NCI-H2107 (cell line): Measurements from ENCODE around the gene DNAJC5G.

Source experiments
- DNase-seq: peaks from one replicate; lab custom pipeline; 2025; lab: John Stamatoyannopoulos, UW

DNAJC5G gene, protein sequence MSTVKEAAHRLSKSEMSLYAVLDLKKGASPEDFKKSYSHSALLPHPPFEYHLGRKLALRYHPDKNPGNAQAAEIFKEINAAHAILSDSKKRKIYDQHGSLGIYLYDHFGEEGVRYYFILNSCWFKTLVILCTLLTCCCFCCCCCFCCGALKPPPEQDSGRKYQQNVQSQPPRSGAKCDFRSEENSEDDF

DNA sequence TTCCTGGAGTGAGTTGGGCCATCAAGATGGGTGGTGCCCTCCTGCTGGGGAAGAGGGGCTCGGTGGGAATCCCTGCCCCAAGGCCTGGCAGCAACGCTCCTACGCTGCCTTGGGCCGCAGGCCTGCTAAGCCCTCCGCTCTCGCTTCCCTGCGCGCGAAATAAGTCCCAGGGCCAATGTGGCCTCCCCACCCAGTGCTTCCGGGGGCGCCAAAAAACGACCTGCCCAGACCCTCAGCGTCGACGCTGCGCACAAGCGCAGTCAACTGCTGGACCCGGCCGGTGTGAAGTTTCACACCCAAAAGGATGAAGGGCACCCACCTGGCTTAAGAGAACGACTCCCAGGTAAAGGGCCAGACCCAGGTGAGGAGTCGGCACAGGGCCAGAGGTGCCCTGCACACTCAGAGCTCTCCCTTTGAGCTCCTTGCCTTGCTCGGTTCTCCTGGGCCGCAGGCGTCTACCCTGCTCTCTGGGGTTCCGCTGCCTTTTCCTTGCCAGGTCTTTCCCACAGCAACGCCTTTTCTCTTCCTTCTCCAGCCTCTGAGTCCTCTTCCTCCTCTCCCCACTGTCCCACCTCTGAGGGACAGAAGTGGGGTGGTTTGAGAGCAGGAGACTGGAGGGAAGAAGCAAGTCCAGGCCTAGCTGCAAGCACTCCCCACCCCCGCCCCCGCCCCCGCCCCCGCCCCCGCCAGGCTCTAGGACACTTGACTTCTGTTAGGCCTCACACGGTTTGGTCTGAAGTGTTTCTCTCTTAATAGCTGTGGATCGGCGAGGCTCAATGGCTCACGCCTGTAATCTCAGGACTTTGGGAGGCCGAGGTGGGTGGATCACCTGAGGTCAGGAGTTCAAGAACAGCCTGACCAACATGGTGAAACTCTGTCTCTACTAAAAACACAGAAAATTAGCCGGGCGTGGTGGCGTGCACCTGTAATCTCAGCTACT, at the start of gene DNAJC5G:
DNAJC5G (plus strand) TSS at position 223 of the 940 bp plus-strand sequence. CDS start 1,296 bp downstream, outside the sequence.
- no peak for DNase-seq

GRCh38 chr2:27225526-27225925, 49.7 kb upstream of the DNAJC5G start:
- DNase-seq, result no peak

- no peak for DNase-seq
Measured at GRCh38 chr2:27227501-27227900, 47.7 kb upstream of the DNAJC5G start.

- DNase-seq, result no peak
Measured at GRCh38 chr2:27231921-27232320, 43.3 kb upstream of the DNAJC5G start.

DNA sequence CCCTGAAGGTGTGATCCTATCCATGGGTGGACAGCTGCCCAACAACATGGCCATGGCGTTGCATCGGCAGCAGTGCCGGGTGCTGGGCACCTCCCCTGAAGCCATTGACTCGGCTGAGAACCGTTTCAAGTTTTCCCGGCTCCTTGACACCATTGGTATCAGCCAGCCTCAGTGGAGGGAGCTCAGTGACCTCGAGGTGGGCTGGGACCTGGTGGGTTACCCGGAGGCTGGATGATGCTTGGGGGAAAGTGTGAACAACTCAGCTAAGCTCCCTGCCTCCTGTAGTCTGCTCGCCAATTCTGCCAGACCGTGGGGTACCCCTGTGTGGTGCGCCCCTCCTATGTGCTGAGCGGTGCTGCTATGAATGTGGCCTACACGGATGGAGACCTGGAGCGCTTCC, 41.9 kb upstream of the DNAJC5G start:
- DNase-seq, result no peak

- DNase-seq, result no peak
Measured at GRCh38 chr2:27236136-27236535, 39.1 kb upstream of the DNAJC5G start.

DNA sequence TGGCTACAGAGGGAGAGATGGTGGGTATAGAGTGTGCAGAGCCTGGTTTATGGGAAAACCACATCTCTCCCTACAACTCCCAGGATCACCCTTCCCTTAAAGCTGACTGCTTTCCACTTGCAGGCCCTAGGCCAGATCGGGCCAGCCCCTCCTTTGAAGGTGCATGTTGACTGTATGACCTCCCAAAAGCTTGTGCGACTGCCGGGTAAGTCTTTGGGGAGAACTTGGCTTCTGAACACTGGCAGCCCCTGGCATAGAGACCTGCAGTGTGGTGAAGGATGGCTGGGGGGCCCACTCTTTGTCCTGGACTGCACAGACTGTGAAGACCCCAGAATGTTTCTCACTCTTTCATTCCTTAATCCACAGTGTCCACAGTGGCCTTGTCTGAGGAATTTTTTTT, 38.6 kb upstream of the DNAJC5G start:
- DNase-seq, result no peak

- no peak for DNase-seq
Measured at GRCh38 chr2:27237341-27237945, 37.8 kb upstream of the DNAJC5G start.

DNA sequence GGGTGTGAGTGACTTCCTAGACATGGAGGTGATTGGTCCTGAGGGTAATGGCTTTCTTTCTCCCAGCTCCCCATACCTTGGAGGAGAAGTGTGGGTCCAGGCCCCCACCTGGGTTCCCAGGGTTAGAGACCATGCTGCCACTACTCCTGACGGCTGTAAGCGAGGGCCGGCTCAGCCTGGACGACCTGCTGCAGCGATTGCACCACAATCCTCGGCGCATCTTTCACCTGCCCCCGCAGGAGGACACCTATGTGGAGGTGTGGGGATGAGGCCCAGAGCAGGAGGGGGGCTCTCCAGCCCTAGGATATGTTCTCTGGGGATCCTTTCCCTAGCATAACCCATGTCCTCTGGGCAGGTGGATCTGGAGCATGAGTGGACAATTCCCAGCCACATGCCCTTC, 36.3 kb upstream of the DNAJC5G start:
- no peak for DNase-seq

DNA sequence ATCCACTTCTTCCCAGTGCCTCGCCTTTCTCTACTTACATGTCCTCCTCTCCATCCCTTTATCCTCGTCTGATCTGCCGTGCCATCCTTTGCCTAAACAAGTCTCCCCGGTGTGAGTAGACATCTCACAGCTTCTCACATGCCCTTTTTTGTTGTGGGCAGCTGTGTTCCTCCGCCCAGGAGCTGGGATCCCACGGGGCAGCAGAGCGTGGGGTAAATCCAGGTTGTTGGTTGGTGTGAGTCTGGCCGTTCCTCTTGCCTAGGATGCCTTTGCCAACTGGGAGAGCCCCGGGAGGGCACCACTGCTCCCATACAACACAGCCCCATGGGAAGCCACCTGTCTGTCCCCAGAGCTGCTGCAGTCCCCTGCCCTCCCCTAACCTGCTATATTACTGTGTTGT, 34.8 kb upstream of the DNAJC5G start:
- no peak for DNase-seq

- no peak for DNase-seq
Measured at GRCh38 chr2:27241761-27242613, 33.2 kb upstream of the DNAJC5G start.

DNA sequence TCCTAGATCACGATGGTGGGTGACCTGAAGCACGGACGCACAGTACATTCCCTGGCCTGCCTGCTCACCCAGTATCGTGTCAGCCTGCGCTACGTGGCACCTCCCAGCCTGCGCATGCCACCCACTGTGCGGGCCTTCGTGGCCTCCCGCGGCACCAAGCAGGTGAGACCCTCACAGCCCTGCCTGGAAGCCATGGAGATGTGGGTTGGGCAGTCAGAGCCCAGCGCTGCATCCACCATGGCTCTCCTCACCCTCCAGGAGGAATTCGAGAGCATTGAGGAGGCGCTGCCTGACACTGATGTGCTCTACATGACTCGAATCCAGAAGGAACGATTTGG, 32.6 kb upstream of the DNAJC5G start:
- no peak for DNase-seq

- DNase-seq, result no peak
Measured at GRCh38 chr2:27243391-27244130, 31.7 kb upstream of the DNAJC5G start.

- no peak for DNase-seq
Measured at GRCh38 chr2:27245116-27245515, 30.1 kb upstream of the DNAJC5G start.

DNA sequence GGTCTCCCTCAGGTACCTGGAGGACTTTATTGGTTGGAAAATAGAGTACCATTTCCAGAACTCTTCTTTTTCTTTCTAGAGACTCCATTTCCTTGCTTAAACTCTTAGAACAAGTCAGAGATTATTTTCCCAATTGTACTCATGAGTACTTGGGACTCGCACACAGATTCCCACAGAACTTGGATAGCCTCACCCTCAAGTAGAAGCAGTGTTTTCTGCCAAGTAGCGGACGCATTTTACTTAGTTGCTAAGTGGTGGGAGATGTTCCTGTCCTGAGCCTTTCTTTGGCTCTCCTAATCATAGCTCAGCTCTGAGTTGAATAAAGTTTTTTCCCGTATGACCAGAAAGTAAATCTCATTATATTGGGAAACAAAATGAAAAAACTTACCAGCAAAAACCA, 29.6 kb upstream of the DNAJC5G start:
- no peak for DNase-seq

GRCh38 chr2:27247893-27248292, 27.3 kb upstream of the DNAJC5G start:
- no peak for DNase-seq

DNA sequence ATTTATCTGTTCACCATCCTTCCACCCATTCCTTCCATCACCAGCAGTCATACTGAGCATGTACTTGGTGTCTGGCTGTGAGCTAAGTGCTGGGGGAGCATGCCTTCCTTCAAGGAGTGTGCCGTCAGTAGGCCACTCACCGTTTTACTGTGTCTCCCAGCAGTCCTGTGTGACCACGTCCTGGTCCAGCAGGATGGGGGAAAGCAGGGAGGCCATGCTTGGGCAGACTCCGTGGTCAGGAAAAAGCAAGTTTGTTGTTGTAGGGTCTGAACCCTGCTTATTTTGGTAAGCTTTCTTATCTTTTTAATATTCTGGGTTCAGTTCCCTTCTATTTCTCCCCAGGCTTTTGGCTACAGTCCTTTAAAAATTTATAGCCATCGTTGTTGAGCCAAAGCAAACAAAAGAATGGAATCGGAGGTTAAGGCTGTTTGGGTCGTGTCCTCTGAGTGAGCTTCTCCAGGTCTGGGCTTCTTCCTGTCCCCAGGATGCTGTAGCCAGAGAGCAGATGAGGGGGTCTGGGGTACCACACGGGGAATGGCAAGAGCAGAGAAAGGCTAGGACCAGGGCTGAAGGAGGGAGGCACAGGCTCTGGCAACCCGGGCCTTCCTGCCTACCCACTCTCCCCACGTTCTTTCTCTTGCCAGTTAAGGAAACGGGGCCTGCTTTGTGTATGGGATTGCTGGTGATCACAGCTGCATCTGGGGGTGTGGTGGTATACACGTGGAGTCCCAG, 25.9 kb upstream of the DNAJC5G start:
- no peak for DNase-seq

DNA sequence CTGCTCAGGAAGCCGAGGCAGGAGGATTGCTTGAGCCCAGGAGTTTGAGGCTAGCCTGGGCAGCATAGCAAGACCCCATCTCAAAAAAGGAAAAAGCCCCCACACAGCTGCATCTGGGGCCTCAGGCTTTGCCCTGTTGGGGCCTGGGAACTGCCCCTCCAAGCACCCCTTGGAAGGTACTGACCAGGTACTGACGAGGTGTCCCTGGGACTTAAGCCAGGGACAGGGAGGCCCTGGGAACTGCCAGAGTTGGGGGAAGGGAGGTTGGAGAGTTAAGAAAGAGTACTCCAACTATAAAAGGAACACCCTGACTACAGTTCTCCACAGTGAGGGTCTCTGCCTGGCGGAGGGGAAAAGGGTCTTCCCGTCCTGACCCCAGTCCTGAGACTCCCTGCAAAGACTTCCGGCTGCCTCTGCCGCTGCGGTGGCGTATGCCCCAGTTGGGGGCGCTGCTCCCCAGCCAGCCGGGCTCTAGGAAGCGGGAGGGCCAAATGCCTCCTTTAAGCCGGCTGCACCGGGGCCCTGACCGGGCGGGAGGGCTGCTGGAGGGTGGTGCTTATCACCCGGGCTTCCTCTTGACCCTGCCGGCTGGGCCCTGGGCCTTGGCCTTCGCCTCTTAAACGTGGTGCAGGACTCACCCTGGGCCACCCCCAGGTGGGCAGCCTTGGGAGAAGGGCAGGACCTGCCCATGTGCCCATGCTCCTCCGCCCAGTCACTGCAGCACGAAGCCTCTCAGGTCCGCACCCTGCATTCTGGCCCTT, 25.2 kb upstream of the DNAJC5G start:
- no peak for DNase-seq

- DNase-seq, result no peak
Measured at GRCh38 chr2:27250652-27251379, 24.4 kb upstream of the DNAJC5G start.
